Left ventricle myocardium inferior (tissue), 1 donor: ENCODE measurements around the gene GCNT1. TPM values are rescaled to one million over a fixed set of nuclear protein-coding genes. Genes with fewer than 3 reads are reported as not detected.

Experiments
- DNase-seq: peaks from one replicate; pipeline ENCODE4 v3.0.0-alpha.2; 2020
- H3K27ac ChIP-seq: fragments of 200-600 bp; replicated peaks from 2 replicates; pipeline ENCODE4 v1.8.0; 2021
- H3K27me3 ChIP-seq: fragments of 200-600 bp; 2 replicates; pipeline ENCODE4 v1.8.0; 2021; ENCODE audit warnings: low read depth
- H3K36me3 ChIP-seq: fragments of 200-600 bp; 2 replicates; pipeline ENCODE4 v1.8.0; 2021
- H3K4me1 ChIP-seq: fragments of 200-600 bp; 2 replicates; pipeline ENCODE4 v1.8.0; 2021
- H3K4me3 ChIP-seq: fragments of 200-600 bp; 2 replicates; pipeline ENCODE4 v1.8.0; 2021; ENCODE audit warnings: mild to moderate bottlenecking, moderate library complexity
- H3K9me3 ChIP-seq: fragments of 200-600 bp; replicated peaks from 2 replicates; pipeline ENCODE4 v1.8.0; 2021
- intact Hi-C: fragments of 100-400 bp; cut with micrococcal nuclease; formaldehyde crosslinking; loops from one replicate; pipeline ENCODE4 v1.11.0; 2022
- total RNA-seq: library from RNA; stranded (reverse); fragmentation: NEBNext Ultra II Directional; extraction: Animal tissue kit (Norgen Biotek cat#: 25700); gene quantifications from one replicate; pipeline ENCODE4 v1.2.1, GENCODE V29; 2021
- TF ChIP-seq, protein P1 (sequence below): fragments of 200-600 bp; IDR thresholded peaks from 2 replicates; pipeline ENCODE4 v1.8.0; 2021; ENCODE audit warnings: antibody characterized with exemption, mild to moderate bottlenecking, borderline replicate concordance
- donor health status: DM: no; HTN: yes; CAD: no; lungs with severe emphysema.

GCNT1 gene
- total RNA-seq, 1 donor from 2014 or later = 1.3 TPM

DNA sequence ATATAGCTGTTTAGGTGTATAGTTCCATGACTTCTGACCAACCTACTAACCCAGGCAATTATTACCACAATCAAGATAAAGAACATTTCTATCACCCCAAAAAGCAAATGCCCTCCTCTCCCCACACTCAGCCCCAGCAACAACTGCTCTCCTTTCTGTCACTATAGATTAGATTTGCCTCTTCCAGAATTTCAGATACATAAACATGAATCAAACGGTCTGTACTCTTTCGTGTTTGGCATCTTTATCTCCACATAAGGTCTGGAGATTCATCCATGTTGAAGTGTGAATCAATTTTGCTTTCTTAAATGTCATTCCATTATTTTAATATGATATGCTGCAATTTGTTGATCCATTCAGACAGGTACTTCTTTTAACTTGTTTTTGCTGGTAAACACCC, 10.5 kb upstream of the GCNT1 start:
- intact Hi-C loops = no loop called here
- DNase-seq = no peak
- H3K4me1 ChIP-seq = peaks cover 3% of the 10 kb centered on the region
- H3K27ac ChIP-seq = no peak overlapping the region
- H3K4me3 ChIP-seq = no peak overlapping the region
- no peaks in the 10 kb centered on the region for H3K27me3 ChIP-seq
- H3K36me3 ChIP-seq = no peaks in the 10 kb centered on the region
- no peaks in the 10 kb centered on the region for H3K9me3 ChIP-seq
- TF ChIP-seq, protein P1, sequence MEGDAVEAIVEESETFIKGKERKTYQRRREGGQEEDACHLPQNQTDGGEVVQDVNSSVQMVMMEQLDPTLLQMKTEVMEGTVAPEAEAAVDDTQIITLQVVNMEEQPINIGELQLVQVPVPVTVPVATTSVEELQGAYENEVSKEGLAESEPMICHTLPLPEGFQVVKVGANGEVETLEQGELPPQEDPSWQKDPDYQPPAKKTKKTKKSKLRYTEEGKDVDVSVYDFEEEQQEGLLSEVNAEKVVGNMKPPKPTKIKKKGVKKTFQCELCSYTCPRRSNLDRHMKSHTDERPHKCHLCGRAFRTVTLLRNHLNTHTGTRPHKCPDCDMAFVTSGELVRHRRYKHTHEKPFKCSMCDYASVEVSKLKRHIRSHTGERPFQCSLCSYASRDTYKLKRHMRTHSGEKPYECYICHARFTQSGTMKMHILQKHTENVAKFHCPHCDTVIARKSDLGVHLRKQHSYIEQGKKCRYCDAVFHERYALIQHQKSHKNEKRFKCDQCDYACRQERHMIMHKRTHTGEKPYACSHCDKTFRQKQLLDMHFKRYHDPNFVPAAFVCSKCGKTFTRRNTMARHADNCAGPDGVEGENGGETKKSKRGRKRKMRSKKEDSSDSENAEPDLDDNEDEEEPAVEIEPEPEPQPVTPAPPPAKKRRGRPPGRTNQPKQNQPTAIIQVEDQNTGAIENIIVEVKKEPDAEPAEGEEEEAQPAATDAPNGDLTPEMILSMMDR = no peak

GRCh38 chr9:76451234-76451633, 7.7 kb upstream of the GCNT1 start:
- Histone ChIP-seq H3K27ac (no peak overlapping the region), H3K4me1 (peaks cover 3% of the 10 kb centered on the region), H3K27me3 (no peaks in the 10 kb centered on the region), H3K9me3 (no peaks in the 10 kb centered on the region), H3K36me3 (no peaks in the 10 kb centered on the region), H3K4me3 (no peak overlapping the region)
- intact Hi-C loops = no loop called here
- DNase-seq = no peak
- TF ChIP-seq, protein P1 = no peak

GRCh38 chr9:76452839-76453238, 6.1 kb upstream of the GCNT1 start:
- no peaks in the 10 kb centered on the region for H3K4me1 ChIP-seq
- no peaks in the 10 kb centered on the region for H3K36me3 ChIP-seq
- TF ChIP-seq, protein P1 = no peak
- DNase-seq = no peak
- no peaks in the 10 kb centered on the region for H3K27me3 ChIP-seq
- intact Hi-C loops = no loop called here
- no peak overlapping the region for H3K4me3 ChIP-seq
- H3K9me3 ChIP-seq = no peaks in the 10 kb centered on the region
- H3K27ac ChIP-seq = no peak overlapping the region

DNA sequence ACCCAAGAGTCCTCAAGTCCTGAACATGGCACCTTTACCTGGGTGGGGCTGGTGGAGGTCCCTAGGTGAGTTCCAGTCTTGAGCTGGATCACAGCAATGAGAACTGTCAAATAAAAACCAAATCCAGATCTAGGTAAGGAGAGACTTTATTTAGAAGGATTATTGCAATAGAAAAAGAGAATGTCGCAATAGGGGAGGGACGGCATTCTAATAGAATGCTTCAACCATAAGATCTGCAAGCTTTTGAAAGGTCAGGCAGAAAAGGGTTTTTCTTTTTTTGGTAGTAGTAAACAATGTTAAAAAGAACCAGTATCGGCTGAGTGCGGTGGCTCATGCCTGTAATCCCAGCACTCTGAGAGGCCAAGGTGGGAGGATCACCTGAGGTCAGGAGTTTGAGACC, 5.2 kb upstream of the GCNT1 start:
- DNase-seq = no peak
- H3K27me3 ChIP-seq = peaks cover under 1% of the 10 kb centered on the region
- H3K4me1 ChIP-seq = peaks cover 2% of the 10 kb centered on the region
- no peaks in the 10 kb centered on the region for H3K36me3 ChIP-seq
- H3K9me3 ChIP-seq = no peaks in the 10 kb centered on the region
- H3K27ac ChIP-seq = no peak overlapping the region
- H3K4me3 ChIP-seq = no peak overlapping the region
- intact Hi-C loops = no loop called here
- TF ChIP-seq, protein P1 = no peak

GRCh38 chr9:76454311-76454710, 4.7 kb upstream of the GCNT1 start:
- Histone ChIP-seq H3K36me3 (no peaks in the 10 kb centered on the region), H3K4me3 (no peak overlapping the region), H3K27me3 (peaks cover 5% of the 10 kb centered on the region), H3K9me3 (no peaks in the 10 kb centered on the region), H3K4me1 (peaks cover 7% of the 10 kb centered on the region), H3K27ac (no peak overlapping the region)
- TF ChIP-seq, protein P1 = no peak
- intact Hi-C loops = no loop called here
- DNase-seq = no peak
